Sigmoid colon (tissue), 7 donors: Measurements from ENCODE around the gene PAFAH2. TPM values are rescaled to one million over a fixed set of nuclear protein-coding genes. Genes with fewer than 3 reads are reported as not detected.

ENCODE experiments used
- DNase-seq: peaks from one replicate; pipeline ENCODE4 v3.0.0-alpha.2; 2019
- H3K27ac ChIP-seq, 4 donors: fragments of 200-600 bp; sonication (generic); one replicate each; pipeline ENCODE4 v1.5.1; 2016 to 2019; ENCODE audit warnings: mild to moderate bottlenecking in 1 of 4
- H3K27me3 ChIP-seq, 3 donors: fragments of 200-600 bp; sonication (generic); one replicate each; pipeline ENCODE4 v1.5.1; 2019; ENCODE audit warnings: mild to moderate bottlenecking in 1 of 3
- H3K36me3 ChIP-seq, 4 donors: fragments of 200-600 bp; sonication (generic); one replicate each; pipeline ENCODE4 v1.5.1; 2016 to 2019
- H3K4me1 ChIP-seq, 4 donors: fragments of 200-600 bp; sonication (generic); one replicate each; pipeline ENCODE4 v1.5.1; 2017 to 2019
- H3K4me3 ChIP-seq, 4 donors: fragments of 200-600 bp; sonication (generic); one replicate each; pipeline ENCODE4 v1.5.1; 2017 to 2019; ENCODE audit warnings: mild to moderate bottlenecking in 2 of 4, moderate library complexity in 1 of 4
- H3K9me3 ChIP-seq, 4 donors: fragments of 200-600 bp in 3 of 4; sonication (generic) in 3 of 4; one replicate each; pipeline versions ENCODE4 v1.5.1 to v1.6.1; 2013 to 2019
- EP300 ChIP-seq, 4 donors: sonication (generic); formaldehyde crosslinking; IDR thresholded peaks; one replicate each; pipeline ENCODE4 v1.6.1; 2017; ENCODE audit warnings: antibody characterized with exemption in 4 of 4
- POLR2A ChIP-seq, 2 donors: fragments of 450-650 bp; IDR thresholded peaks; one replicate each; pipeline ENCODE4 v1.6.1; 2016; ENCODE audit warnings: antibody characterized with exemption in 2 of 2, mild to moderate bottlenecking in 2 of 2, moderate library complexity in 2 of 2
- POLR2AphosphoS5 ChIP-seq, 4 donors: sonication (generic); formaldehyde crosslinking; IDR thresholded peaks; one replicate each; pipeline ENCODE4 v1.6.1; 2017; ENCODE audit warnings: antibody characterized with exemption in 4 of 4
- WGBS, 2 donors: extraction: QIAGEN DNeasy Blood & Tissue Kit; methylation state at CpG; one replicate each; pipeline ENCODE4 v1.1.7; 2013; 5-methylcytosine and 5-hydroxymethylcytosine counted together
- intact Hi-C: fragments of 100-400 bp; cut with DNase I; formaldehyde crosslinking; loops from one replicate; pipeline ENCODE4 v1.15.1; 2023
- polyA plus RNA-seq, 3 donors: library from polyadenylated mRNA; stranded (reverse); fragments of 200-250 nt; gene quantifications; one replicate each; pipeline ENCODE4 v1.2.3, GENCODE V29; 2013
- total RNA-seq, 4 donors: library from RNA; depleted of rRNA; stranded (reverse); fragments of >200 nt; gene quantifications; one replicate each; pipeline ENCODE4 v1.1.0, GENCODE V29; 2016
- TF ChIP-seq, protein P1 (sequence below), 4 experiments: fragments of 450-650 bp in 3 of 4; fragments of 200-600 bp in 1 of 4; IDR thresholded peaks; one replicate each; pipeline ENCODE4 v1.5.1; 2016 to 2019; ENCODE audit warnings: antibody characterized with exemption in 4 of 4, mild to moderate bottlenecking in 3 of 4, moderate library complexity in 2 of 4
- donor health status: healthy with polysubstance abuse.
- donor health status: Bipolar disorder and iron deficiency.
- donor health status: healthy.

The PAFAH2 gene
- total and polyA plus RNA-seq, 7 donors: 6.7 to 36.1 (median 12.2) TPM

- Histone ChIP-seq H3K4me3 (no peak overlapping the region), H3K27ac (no peak overlapping the region), H3K4me1 (peaks cover 0 to 15% (median 11%) of the 10 kb centered on the region in 4 donors), H3K9me3 (no peaks in the 10 kb centered on the region), H3K27me3 (peaks cover 0 to 7% (median 0%) of the 10 kb centered on the region in 3 donors), H3K36me3 (no peaks in the 10 kb centered on the region)
- intact Hi-C loops: no loop called here
- 81 to 82% methylated on average over 12 of the region's 12 CpGs for WGBS, 2 donors
- TF ChIP-seq, protein P1, sequence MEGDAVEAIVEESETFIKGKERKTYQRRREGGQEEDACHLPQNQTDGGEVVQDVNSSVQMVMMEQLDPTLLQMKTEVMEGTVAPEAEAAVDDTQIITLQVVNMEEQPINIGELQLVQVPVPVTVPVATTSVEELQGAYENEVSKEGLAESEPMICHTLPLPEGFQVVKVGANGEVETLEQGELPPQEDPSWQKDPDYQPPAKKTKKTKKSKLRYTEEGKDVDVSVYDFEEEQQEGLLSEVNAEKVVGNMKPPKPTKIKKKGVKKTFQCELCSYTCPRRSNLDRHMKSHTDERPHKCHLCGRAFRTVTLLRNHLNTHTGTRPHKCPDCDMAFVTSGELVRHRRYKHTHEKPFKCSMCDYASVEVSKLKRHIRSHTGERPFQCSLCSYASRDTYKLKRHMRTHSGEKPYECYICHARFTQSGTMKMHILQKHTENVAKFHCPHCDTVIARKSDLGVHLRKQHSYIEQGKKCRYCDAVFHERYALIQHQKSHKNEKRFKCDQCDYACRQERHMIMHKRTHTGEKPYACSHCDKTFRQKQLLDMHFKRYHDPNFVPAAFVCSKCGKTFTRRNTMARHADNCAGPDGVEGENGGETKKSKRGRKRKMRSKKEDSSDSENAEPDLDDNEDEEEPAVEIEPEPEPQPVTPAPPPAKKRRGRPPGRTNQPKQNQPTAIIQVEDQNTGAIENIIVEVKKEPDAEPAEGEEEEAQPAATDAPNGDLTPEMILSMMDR (IDR thresholded peaks at IDR 0.05): no peak
- TF ChIP-seq POLR2AphosphoS5 (IDR thresholded peaks at IDR 0.05) (no peak), POLR2A (IDR thresholded peaks at IDR 0.05) (no peak), EP300 (IDR thresholded peaks at IDR 0.05) (no peak)
- DNase-seq: no peak
Observed at GRCh38 chr1:26032656-26033357, 34.9 kb upstream of the PAFAH2 start.

GRCh38 chr1:26031611-26032220, 33.9 kb upstream of the PAFAH2 start:
- Histone ChIP-seq H3K4me3 (no peak overlapping the region), H3K36me3 (no peaks in the 10 kb centered on the region), H3K27ac (no peak overlapping the region), H3K27me3 (peaks cover 0 to 7% (median 0%) of the 10 kb centered on the region in 3 donors), H3K9me3 (no peaks in the 10 kb centered on the region), H3K4me1 (peaks cover 0 to 15% (median 11%) of the 10 kb centered on the region in 4 donors)
- intact Hi-C loops: no loop called here
- WGBS, 2 donors: 70 to 79% methylated on average over 3 of the region's 3 CpGs
- DNase-seq: no peak
- TF ChIP-seq, protein P1 (IDR thresholded peaks at IDR 0.05): no peak
- TF ChIP-seq EP300 (IDR thresholded peaks at IDR 0.05) (no peak), POLR2A (IDR thresholded peaks at IDR 0.05) (no peak), POLR2AphosphoS5 (IDR thresholded peaks at IDR 0.05) (no peak)

DNA sequence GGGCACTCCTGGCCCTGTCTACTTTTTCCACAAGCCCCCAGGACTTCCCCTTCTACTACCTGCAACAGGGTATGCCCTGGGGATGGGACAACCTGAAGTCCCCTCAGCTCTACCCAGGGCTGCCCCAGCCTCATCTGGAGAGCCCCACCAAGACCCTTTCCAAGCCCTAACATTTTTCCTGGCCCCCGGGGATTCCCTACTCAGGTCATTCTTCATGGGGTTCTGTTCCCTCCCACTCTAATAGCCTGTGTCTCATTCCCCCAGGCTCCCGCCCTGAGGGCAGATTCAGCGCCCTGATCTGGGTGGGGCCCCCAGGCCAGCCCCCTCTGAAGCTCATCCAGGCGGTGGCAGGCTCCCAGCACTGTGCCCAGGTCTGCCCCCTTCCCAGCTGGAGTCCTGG, 33.3 kb upstream of the PAFAH2 start:
- 66 to 85% methylated on average over 4 of the region's 4 CpGs for WGBS, 2 donors
- intact Hi-C loops: no loop called here
- H3K27ac ChIP-seq: no peak overlapping the region
- peaks cover 0 to 10% (median 9%) of the 10 kb centered on the region in 4 donors for H3K4me1 ChIP-seq
- peaks cover 0 to 7% (median 0%) of the 10 kb centered on the region in 3 donors for H3K27me3 ChIP-seq
- no peak for DNase-seq
- H3K9me3 ChIP-seq: no peaks in the 10 kb centered on the region
- TF ChIP-seq POLR2A (IDR thresholded peaks at IDR 0.05) (no peak), EP300 (IDR thresholded peaks at IDR 0.05) (no peak), POLR2AphosphoS5 (IDR thresholded peaks at IDR 0.05) (no peak)
- TF ChIP-seq, protein P1 (IDR thresholded peaks at IDR 0.05): no peak
- H3K4me3 ChIP-seq: no peak overlapping the region
- H3K36me3 ChIP-seq: no peaks in the 10 kb centered on the region

DNA sequence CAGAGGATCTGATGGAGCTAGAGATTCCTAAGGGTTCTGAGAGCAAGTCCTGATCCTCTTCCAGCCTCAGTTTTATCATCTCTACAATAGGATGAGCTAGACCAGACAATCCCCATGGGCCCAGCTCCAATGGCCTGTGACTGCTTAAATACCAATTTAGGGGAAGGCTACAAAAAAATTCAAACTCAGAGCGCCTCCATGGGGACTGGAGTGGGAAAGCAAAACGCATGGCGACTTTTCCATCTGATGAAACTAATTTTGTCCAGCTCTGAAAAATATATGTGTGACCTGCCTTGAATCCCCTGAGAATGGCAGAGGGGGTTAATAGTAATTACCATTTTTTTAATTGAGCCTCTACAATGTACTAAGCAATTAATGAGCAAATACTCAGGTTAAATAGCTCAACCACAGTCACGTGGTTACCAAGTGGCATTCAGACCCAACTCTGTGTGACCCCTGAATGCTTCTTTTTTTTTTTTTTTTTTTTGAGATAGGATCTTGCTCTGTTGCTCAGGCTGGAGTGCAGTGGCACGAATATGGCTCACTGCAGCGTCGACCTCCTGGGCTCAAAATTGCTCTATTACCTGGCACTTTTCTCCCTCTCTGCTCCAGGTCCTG, 32.1 kb upstream of the PAFAH2 start:
- WGBS, 2 donors: 69 to 81% methylated on average over 7 of the region's 7 CpGs
- no peak for TF ChIP-seq POLR2AphosphoS5 (IDR thresholded peaks at IDR 0.05)
- TF ChIP-seq, protein P1 (IDR thresholded peaks at IDR 0.05): no peak
- TF ChIP-seq POLR2A (IDR thresholded peaks at IDR 0.05): no peak
- TF ChIP-seq EP300 (IDR thresholded peaks at IDR 0.05): no peak
- no peak for DNase-seq
- H3K27me3 ChIP-seq: peaks cover 0 to 7% (median 0%) of the 10 kb centered on the region in 3 donors
- H3K9me3 ChIP-seq: no peaks in the 10 kb centered on the region
- H3K4me1 ChIP-seq: peaks cover 0 to 5% (median 4%) of the 10 kb centered on the region in 4 donors
- no peak overlapping the region for H3K4me3 ChIP-seq
- no peak overlapping the region for H3K27ac ChIP-seq
- intact Hi-C loops: no loop called here
- no peaks in the 10 kb centered on the region for H3K36me3 ChIP-seq
